Keratinocyte (primary cell): ENCODE results near the gene EXOC6B. TPM values are rescaled to one million over a fixed set of nuclear protein-coding genes. Genes with fewer than 3 reads are reported as not detected.

Source experiments
- DNase-seq: peaks from one replicate; pipeline ENCODE4 v3.0.0-alpha.2; 2011; ENCODE audit warnings: low read depth, missing footprints, low spot score
- FAIRE-seq: peaks from 2 replicates; lab custom pipeline; 2011; peaks lifted over from hg19 to GRCh38; lab: Jason Lieb, UNC
- H2AFZ ChIP-seq: 2 replicates; pipeline ENCODE4 v1.6.0; 2012; ENCODE audit warnings: low read length, control low read depth, inconsistent platforms; ENCODE audit not compliant: control insufficient read depth
- H3K27ac ChIP-seq: 2 replicates; pipeline ENCODE4 v1.5.1; 2011; ENCODE audit warnings: low read length; ENCODE audit not compliant: control insufficient read depth, insufficient read depth
- H3K27me3 ChIP-seq: 3 replicates; pipeline ENCODE4 v1.6.0; 2011; ENCODE audit warnings: low read length; ENCODE audit not compliant: control insufficient read depth, insufficient read depth; ENCODE audit errors: extremely low read depth
- H3K36me3 ChIP-seq, 2 experiments: 2 replicates in 1 of 2; 3 replicates in 1 of 2; pipeline ENCODE4 v1.5.1; 2011; ENCODE audit warnings: low read length in 2 of 2, mild to moderate bottlenecking in 1 of 2; ENCODE audit not compliant: control insufficient read depth in 2 of 2, insufficient read depth in 2 of 2; ENCODE audit errors: extremely low read depth in 1 of 2
- H3K4me1 ChIP-seq: 3 replicates; pipeline ENCODE4 v1.5.1; 2011; ENCODE audit warnings: low read length; ENCODE audit not compliant: control insufficient read depth, insufficient read depth; ENCODE audit errors: extremely low read depth
- H3K4me2 ChIP-seq: 3 replicates; pipeline ENCODE4 v1.6.0; 2011; ENCODE audit warnings: low read depth, low read length; ENCODE audit not compliant: control insufficient read depth, insufficient read depth; ENCODE audit errors: extremely low read depth
- H3K4me3 ChIP-seq, 3 experiments: fragments of 200-600 bp in 1 of 3; sonication (generic) in 1 of 3; 2 replicates in 2 of 3; 3 replicates in 1 of 3; pipeline ENCODE4 v1.5.1; 2011 to 2016; ENCODE audit warnings: low read length in 3 of 3, mild to moderate bottlenecking in 3 of 3, control low read depth in 2 of 3, inconsistent platforms in 1 of 3, low read depth in 1 of 3, mixed read lengths in 1 of 3, mixed run types in 1 of 3, moderate library complexity in 1 of 3; ENCODE audit not compliant: control insufficient read depth in 2 of 3, insufficient read depth in 2 of 3; ENCODE audit errors: extremely low read depth in 1 of 3
- H3K79me2 ChIP-seq: 2 replicates; pipeline ENCODE4 v1.6.0; 2012; ENCODE audit warnings: low read length; ENCODE audit not compliant: control insufficient read depth, insufficient read depth
- H3K9ac ChIP-seq: 3 replicates; pipeline ENCODE4 v1.6.0; 2011; ENCODE audit warnings: low read length; ENCODE audit not compliant: control insufficient read depth, insufficient read depth; ENCODE audit errors: extremely low read depth
- H3K9me1 ChIP-seq: 3 replicates; pipeline ENCODE4 v1.6.0; 2011; ENCODE audit warnings: low read length; ENCODE audit not compliant: control insufficient read depth, insufficient read depth; ENCODE audit errors: extremely low read depth
- H3K9me3 ChIP-seq: 2 replicates; pipeline ENCODE4 v1.5.1; 2012; ENCODE audit warnings: low read depth, low read length; ENCODE audit not compliant: control insufficient read depth
- H4K20me1 ChIP-seq: 3 replicates; pipeline ENCODE4 v1.6.0; 2011; ENCODE audit warnings: low read length; ENCODE audit not compliant: control insufficient read depth, insufficient read depth; ENCODE audit errors: extremely low read depth
- CTCF ChIP-seq, 3 experiments: IDR thresholded peaks in 1 of 3; conservative IDR thresholded peaks in 1 of 3; optimal IDR thresholded peaks in 1 of 3; 2 replicates in 2 of 3; 3 replicates in 1 of 3; pipeline versions ENCODE3 to v1.5.1; 2011; ENCODE audit warnings: low read length in 3 of 3, mild to moderate bottlenecking in 3 of 3, moderate library complexity in 2 of 3, control low read depth in 1 of 3, inconsistent platforms in 1 of 3; ENCODE audit not compliant: insufficient read depth in 2 of 3; ENCODE audit errors: extremely low read depth in 1 of 3
- EZH2 ChIP-seq: IDR thresholded peaks from one replicate; pipeline ENCODE4 v1.6.1; 2012; ENCODE audit warnings: inconsistent platforms, mild to moderate bottlenecking, low read length, moderate library complexity
- dilution Hi-C: fragments of 300-500 bp; cut with MboI; formaldehyde crosslinking; loops from one replicate; pipeline ENCODE4 v1.7.0; 2020; ENCODE audit warnings: low sequenced_read_pairs; ENCODE audit not compliant: extremely low pct_ligation_motif_present
- polyA plus RNA-seq, 5 experiments: library from polyadenylated mRNA; depleted of rRNA in 3 of 5; stranded (reverse) in 3 of 5; stranded (forward) in 1 of 5; unstranded in 1 of 5; fragments of >200 nt; gene quantifications; 1 replicate in 1 of 5; 2 replicates in 3 of 5; 3 replicates in 1 of 5; pipeline versions ENCODE4 v1.2.1 to v1.2.3, GENCODE V29; 2011 to 2012; ENCODE audit warnings: missing spikeins in 2 of 5, low read depth in 1 of 5, low replicate concordance in 1 of 5

EXOC6B gene
- polyA plus RNA-seq, 1 donor (not counting 4 experiments of a cell fraction or from before 2014, with no cell fraction given): 37.3 TPM

DNA sequence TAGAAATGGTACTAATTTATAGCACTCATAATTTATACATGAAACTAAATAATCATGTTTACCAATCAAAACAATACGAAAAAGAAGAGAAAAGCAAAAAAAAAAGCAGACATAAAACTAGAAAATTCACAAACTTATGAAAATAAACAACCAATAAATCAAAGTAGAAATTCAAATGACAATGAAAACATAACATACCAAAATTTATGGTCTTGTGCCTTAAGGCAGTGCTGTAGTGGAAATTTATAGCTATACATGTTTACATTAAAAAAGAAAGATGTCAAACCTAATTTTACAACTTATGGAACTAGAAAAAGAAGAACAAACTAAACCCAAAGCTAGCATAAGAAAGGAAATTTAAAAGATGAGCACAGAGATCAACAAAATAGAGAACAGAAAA lies 45.2 kb upstream of the EXOC6B start:
- Histone ChIP-seq H3K27ac (no peak overlapping the region), H3K4me1 (no peaks in the 10 kb centered on the region), H3K9ac (no peak overlapping the region), H3K4me2 (no peak overlapping the region), H2AFZ (no peak overlapping the region), H3K27me3 (peaks cover 9% of the 10 kb centered on the region), H4K20me1 (no peaks in the 10 kb centered on the region), H3K4me3 (no peak overlapping the region), H3K9me3 (no peaks in the 10 kb centered on the region), H3K79me2 (no peaks in the 10 kb centered on the region), H3K9me1 (no peaks in the 10 kb centered on the region), H3K36me3 (no peaks in the 10 kb centered on the region)
- DNase-seq (no peak), FAIRE-seq (no peak)
- TF ChIP-seq EZH2: no peak
- TF ChIP-seq CTCF (optimal IDR thresholded peaks at IDR 0.05 in 1 of 3, IDR thresholded peaks at IDR 0.05 in 1 of 3, conservative IDR thresholded peaks at IDR 0.05 in 1 of 3; ENCODE audit: extremely low read depth in 1 of 3, insufficient read depth in 2 of 3, low read length in 3 of 3): no peak
- dilution Hi-C loops: no loop called here

GRCh38 chr2:72864500-72864899 lies 38.7 kb upstream of the EXOC6B start:
- Histone ChIP-seq H3K36me3 (no peaks in the 10 kb centered on the region), H4K20me1 (no peaks in the 10 kb centered on the region), H3K4me1 (peaks cover 18% of the 10 kb centered on the region), H3K9ac (no peak overlapping the region), H3K27ac (peak overlapping the region; percentile 62), H3K79me2 (no peaks in the 10 kb centered on the region), H3K9me1 (no peaks in the 10 kb centered on the region), H2AFZ (no peak overlapping the region), H3K27me3 (no peaks in the 10 kb centered on the region), H3K4me3 (no peak overlapping the region), H3K9me3 (no peaks in the 10 kb centered on the region), H3K4me2 (no peak overlapping the region)
- dilution Hi-C loops: no loop called here
- TF ChIP-seq CTCF (optimal IDR thresholded peaks at IDR 0.05 in 1 of 3, IDR thresholded peaks at IDR 0.05 in 1 of 3, conservative IDR thresholded peaks at IDR 0.05 in 1 of 3; ENCODE audit: extremely low read depth in 1 of 3, insufficient read depth in 2 of 3, low read length in 3 of 3) (no peak), EZH2 (no peak)
- DNase-seq (no peak), FAIRE-seq (peak; percentile 90)
